Transverse colon (tissue), 4 donors: ENCODE results near the gene VAV2. TPM values are rescaled to one million over a fixed set of nuclear protein-coding genes. Genes with fewer than 3 reads are reported as not detected.

Experiments
- DNase-seq: peaks from one replicate; pipeline ENCODE4 v3.0.0-alpha.2; 2019
- H3K27ac ChIP-seq, 4 donors: fragments of 200-600 bp; sonication (generic); 2 replicates each; pipeline ENCODE4 v1.5.1; 2016 to 2018; ENCODE audit warnings: inconsistent platforms in 4 of 4
- H3K27me3 ChIP-seq: fragments of 200-600 bp; sonication (generic); 2 replicates; pipeline ENCODE4 v1.5.1; 2017; ENCODE audit warnings: inconsistent platforms
- H3K36me3 ChIP-seq, 4 donors: fragments of 200-600 bp; sonication (generic); 2 replicates each; pipeline ENCODE4 v1.5.1; 2017 to 2019; ENCODE audit warnings: inconsistent platforms in 4 of 4
- H3K4me1 ChIP-seq, 4 donors: fragments of 200-600 bp; sonication (generic); 2 replicates each; pipeline ENCODE4 v1.5.1; 2017 to 2020; ENCODE audit warnings: inconsistent platforms in 4 of 4
- H3K4me3 ChIP-seq, 4 donors: fragments of 200-600 bp; sonication (generic); 1 replicate in 1 of 4; 2 replicates in 3 of 4; pipeline versions ENCODE4 v1.5.1 to v1.6.1; 2017 to 2019; ENCODE audit warnings: inconsistent platforms in 4 of 4
- H3K9me3 ChIP-seq, 2 donors: fragments of 200-600 bp; sonication (generic); 2 replicates each; pipeline ENCODE4 v1.5.1; 2017 to 2019; ENCODE audit warnings: inconsistent platforms in 2 of 2
- CTCF ChIP-seq, 5 experiments: fragments of 200-600 bp in 3 of 5; fragments of 450-650 bp in 2 of 5; sonication (generic) in 3 of 5; IDR thresholded peaks; 1 replicate in 2 of 5; 2 replicates in 3 of 5; pipeline ENCODE4 v1.5.1; 2016 to 2017; ENCODE audit warnings: antibody characterized with exemption in 5 of 5, inconsistent platforms in 3 of 5, mild to moderate bottlenecking in 2 of 5, moderate library complexity in 1 of 5
- EP300 ChIP-seq: sonication (generic); formaldehyde crosslinking; IDR thresholded peaks from one replicate; pipeline ENCODE4 v1.6.1; 2017; ENCODE audit warnings: antibody characterized with exemption, low read depth
- POLR2A ChIP-seq: fragments of 450-650 bp; IDR thresholded peaks from one replicate; pipeline ENCODE4 v1.6.1; 2016; ENCODE audit warnings: antibody characterized with exemption, mild to moderate bottlenecking, moderate library complexity
- POLR2AphosphoS5 ChIP-seq, 3 donors: sonication (generic); formaldehyde crosslinking; IDR thresholded peaks; one replicate each; pipeline ENCODE4 v1.6.1; 2016; ENCODE audit warnings: antibody characterized with exemption in 3 of 3
- WGBS, 2 donors: methylation state at CpG; one replicate each; pipeline ENCODE4 v1.1.5; 2018; ENCODE audit warnings: low coverage in 1 of 2; 5-methylcytosine and 5-hydroxymethylcytosine counted together
- in situ Hi-C, 4 donors: fragments of 200-750 bp; cut with MboI; loops; one replicate each; pipeline versions ENCODE4 v1.15.0 to v1.15.1; 2017; ENCODE audit warnings: low sequenced_read_pairs in 3 of 4, low pct_ligation_motif_present in 1 of 4, low pct_unique_long_range_greater_than_20kb in 1 of 4
- intact Hi-C: fragments of 100-400 bp; cut with DNase I; formaldehyde crosslinking; loops from one replicate; pipeline ENCODE4 v1.15.1; 2023; ENCODE audit warnings: low total_unique reads
- total RNA-seq, 4 donors: library from RNA; depleted of rRNA; stranded (reverse); fragments of >200 nt; gene quantifications; one replicate each; pipeline ENCODE4 v1.1.0, GENCODE V29; 2016

The VAV2 gene
- total RNA-seq, 4 donors from 2014 or later = 8.2 to 52.4 (median 24.5) TPM

GRCh38 chr9:133986774-133987445, 5.2 kb downstream of the VAV2 start:
- Histone ChIP-seq H3K27me3 (no peaks in the 10 kb centered on the region), H3K9me3 (no peaks in the 10 kb centered on the region), H3K36me3 (no peaks in the 10 kb centered on the region), H3K4me3 (no peak overlapping the region), H3K4me1 (peaks cover 0 to 18% (median 16%) of the 10 kb centered on the region in 4 donors), H3K27ac (no peak overlapping the region)
- TF ChIP-seq CTCF (IDR thresholded peaks at IDR 0.05) = no peak
- TF ChIP-seq POLR2A = no peak
- TF ChIP-seq POLR2AphosphoS5 (IDR thresholded peaks at IDR 0.05) = no peak
- TF ChIP-seq EP300 = no peak
- intact Hi-C loops (no loop called here), in situ Hi-C loops (no loop called here)
- no peak for DNase-seq
- WGBS, 2 donors = 82 to 89% methylated on average over 9 to 13 of the region's 13 CpGs

- no peak for DNase-seq
- WGBS, 2 donors = 46 to 79% methylated on average over 2 to 6 of the region's 6 CpGs
- Histone ChIP-seq H3K4me1 (peaks cover 0 to 16% (median 13%) of the 10 kb centered on the region in 4 donors), H3K36me3 (no peaks in the 10 kb centered on the region), H3K9me3 (no peaks in the 10 kb centered on the region), H3K4me3 (no peak overlapping the region), H3K27ac (no peak overlapping the region), H3K27me3 (no peaks in the 10 kb centered on the region)
- TF ChIP-seq POLR2AphosphoS5 (IDR thresholded peaks at IDR 0.05) (no peak), POLR2A (no peak), EP300 (no peak), CTCF (IDR thresholded peaks at IDR 0.05) (no peak)
- in situ Hi-C loops (no loop called here), intact Hi-C loops (no loop called here)
Observed at GRCh38 chr9:133986061-133986460, 6.1 kb downstream of the VAV2 start.

GRCh38 chr9:133982971-133983720, 9.0 kb downstream of the VAV2 start:
- in situ Hi-C loops = no loop called here
- intact Hi-C loops = no loop called here
- 88% methylated on average over 25 of the region's 25 CpGs; no CpG with 5 or more reads in 1 of the 2 donors for WGBS, 2 donors
- H3K4me1 ChIP-seq = peaks cover 0 to 14% (median 9%) of the 10 kb centered on the region in 4 donors
- H3K36me3 ChIP-seq = no peaks in the 10 kb centered on the region
- no peaks in the 10 kb centered on the region for H3K27me3 ChIP-seq
- no peak overlapping the region for H3K4me3 ChIP-seq
- no peak overlapping the region for H3K27ac ChIP-seq
- DNase-seq = no peak
- TF ChIP-seq EP300 = no peak
- TF ChIP-seq POLR2A = no peak
- TF ChIP-seq CTCF (IDR thresholded peaks at IDR 0.05) = no peak
- TF ChIP-seq POLR2AphosphoS5 (IDR thresholded peaks at IDR 0.05) = no peak
- H3K9me3 ChIP-seq = no peaks in the 10 kb centered on the region

GRCh38 chr9:133981958-133982681, 10.0 kb downstream of the VAV2 start:
- DNase-seq = no peak
- WGBS, 2 donors = 89% methylated on average over 27 of the region's 28 CpGs; no CpG with 5 or more reads in 1 of the 2 donors
- H3K4me3 ChIP-seq = no peak overlapping the region
- H3K36me3 ChIP-seq = no peaks in the 10 kb centered on the region
- H3K27ac ChIP-seq = no peak overlapping the region
- H3K4me1 ChIP-seq = peaks cover 0 to 14% (median 9%) of the 10 kb centered on the region in 4 donors
- in situ Hi-C loops = no loop called here
- no peaks in the 10 kb centered on the region for H3K9me3 ChIP-seq
- H3K27me3 ChIP-seq = no peaks in the 10 kb centered on the region
- intact Hi-C loops = no loop called here
- TF ChIP-seq EP300 (no peak), POLR2AphosphoS5 (IDR thresholded peaks at IDR 0.05) (no peak), CTCF (IDR thresholded peaks at IDR 0.05) (no peak), POLR2A (no peak)
